OCI-LY7 (cell line): ENCODE results near the gene SERINC2. TPM values are rescaled to one million over a fixed set of nuclear protein-coding genes. Genes with fewer than 3 reads are reported as not detected.

Experiments
- BruUV-seq: library from RNA; stranded (reverse); fragments of 400-500 nt; replicated peaks from 2 replicates; lab custom pipeline; 2021; lab: Mats Ljungman, UMichigan
- CTCF ChIA-PET: fragments of 300-600 bp; sonication (Branson Sonifier 250); formaldehyde crosslinking; loops from one replicate; lab custom pipeline; 2022; ENCODE audit warnings: antibody characterized with exemption; ENCODE audit not compliant: unreplicated experiment; lab: Charles Lee
- POLR2A ChIA-PET: fragments of 300-600 bp; sonication (Branson Sonifier 250); formaldehyde crosslinking; loops from one replicate; lab custom pipeline; 2022; ENCODE audit warnings: antibody characterized with exemption; lab: Charles Lee
- DNase-seq: peaks from one replicate; pipeline ENCODE4 v3.0.0-alpha.2; 2015; ENCODE audit warnings: low spot score
- H2AFZ ChIP-seq: fragments of 200-600 bp; sonication (generic), shearing (Covaris generic); 2 replicates; pipeline ENCODE4 v1.6.1; 2014; ENCODE audit warnings: mild to moderate bottlenecking, antibody characterized with exemption, low read length, moderate library complexity
- H3K27ac ChIP-seq: fragments of 200-600 bp; sonication (generic); 2 replicates; pipeline ENCODE4 v1.5.1; 2014; ENCODE audit warnings: mixed run types, low read depth, mild to moderate bottlenecking, moderate library complexity, low read length, inconsistent platforms; ENCODE audit not compliant: poor library complexity, severe bottlenecking
- H3K36me3 ChIP-seq: fragments of 200-600 bp; sonication (generic); 2 replicates; pipeline ENCODE4 v1.6.1; 2014; ENCODE audit warnings: mild to moderate bottlenecking, antibody characterized with exemption, low read length, moderate library complexity, mixed read lengths; ENCODE audit not compliant: insufficient read depth
- H3K4me1 ChIP-seq: fragments of 200-600 bp; sonication (generic); 2 replicates; pipeline ENCODE4 v1.5.1; 2014; ENCODE audit warnings: mild to moderate bottlenecking, low read length; ENCODE audit not compliant: insufficient read depth, poor library complexity, severe bottlenecking
- H3K4me2 ChIP-seq: fragments of 200-600 bp; sonication (generic); 2 replicates; pipeline ENCODE4 v1.6.1; 2014; ENCODE audit warnings: mild to moderate bottlenecking, low read length
- H3K4me3 ChIP-seq: fragments of 200-600 bp; sonication (generic); 2 replicates; pipeline ENCODE4 v1.5.1; 2014; ENCODE audit warnings: mild to moderate bottlenecking, low read depth, low read length; ENCODE audit not compliant: poor library complexity, severe bottlenecking
- H3K79me2 ChIP-seq: fragments of 200-600 bp; sonication (generic); 2 replicates; pipeline ENCODE4 v1.6.1; 2016; ENCODE audit warnings: low read depth, mild to moderate bottlenecking, low read length, moderate library complexity, mixed read lengths; ENCODE audit not compliant: insufficient read depth
- H3K9me2 ChIP-seq: fragments of 200-600 bp; sonication (generic); 2 replicates; pipeline ENCODE4 v1.6.1; 2016; ENCODE audit warnings: mild to moderate bottlenecking, low read length, mixed read lengths; ENCODE audit not compliant: insufficient read depth
- H3K9me3 ChIP-seq: fragments of 200-600 bp; sonication (generic); 2 replicates; pipeline ENCODE4 v1.6.1; 2014; ENCODE audit warnings: mild to moderate bottlenecking, mixed run types, low read length, mixed read lengths
- H4K20me1 ChIP-seq: fragments of 200-600 bp; sonication (generic); 2 replicates; pipeline ENCODE4 v1.6.1; 2014; ENCODE audit warnings: mild to moderate bottlenecking, antibody characterized with exemption, low read length, moderate library complexity, mixed read lengths; ENCODE audit not compliant: insufficient read depth
- CTCF ChIP-seq: fragments of 200-600 bp; sonication (generic); conservative IDR thresholded peaks from 2 replicates; pipeline ENCODE4 v1.5.1; 2014; ENCODE audit warnings: mild to moderate bottlenecking, antibody characterized with exemption, low read length, moderate library complexity, mixed read lengths
- EZH2phosphoT487 ChIP-seq: fragments of 200-600 bp; sonication (generic); IDR thresholded peaks from 2 replicates; pipeline ENCODE4 v1.6.1; 2018; ENCODE audit warnings: low read depth, borderline replicate concordance, mild to moderate bottlenecking, mixed run types, antibody characterized with exemption, low read length, moderate library complexity, mixed read lengths
- intact Hi-C: fragments of 100-400 bp; cut with micrococcal nuclease; formaldehyde crosslinking; loops from one replicate; pipeline ENCODE4 v1.10.0; 2022; ENCODE audit not compliant: unreplicated experiment
- total RNA-seq, 2 experiments: library from RNA; depleted of rRNA in 1 of 2; stranded (reverse); fragments of >200 nt in 1 of 2; shearing (Covaris generic) in 1 of 2; gene quantifications; 2 replicates each; pipeline ENCODE4 v1.2.3, GENCODE V29; 2014 to 2022

SERINC2 gene
- total RNA-seq, 2 experiments from 2014 or later, result 3.5 to 11.1 TPM

GRCh38 chr1:31401241-31401640 is 11.8 kb upstream of the SERINC2 start:
- H3K4me3 ChIP-seq, result no peak overlapping the region
- H3K27ac ChIP-seq, result no peak overlapping the region
- no peaks in the 10 kb centered on the region for H3K4me1 ChIP-seq
- H3K79me2 ChIP-seq, result no peaks in the 10 kb centered on the region
- BruUV-seq, result no TSS peak
- H3K9me2 ChIP-seq, result no peaks in the 10 kb centered on the region
- no peak overlapping the region for H3K4me2 ChIP-seq
- H3K9me3 ChIP-seq, result no peaks in the 10 kb centered on the region
- ChIA-PET CTCF (no interaction called here), POLR2A (no interaction called here)
- intact Hi-C loops, result no loop called here
- no peaks in the 10 kb centered on the region for H3K36me3 ChIP-seq
- TF ChIP-seq EZH2phosphoT487 (no peak), CTCF (no peak)
- DNase-seq, result no peak
- no peaks in the 10 kb centered on the region for H4K20me1 ChIP-seq
- H2AFZ ChIP-seq, result no peak overlapping the region

GRCh38 chr1:31405578-31406245 is 7.3 kb upstream of the SERINC2 start:
- POLR2A ChIA-PET, result no interaction called here

More at GRCh38 chr1:31405578-31406245, 7.3 kb upstream of the SERINC2 start:
- no peak overlapping the region for H3K27ac ChIP-seq
- H3K79me2 ChIP-seq, result no peaks in the 10 kb centered on the region
- no peaks in the 10 kb centered on the region for H3K4me1 ChIP-seq
- H3K9me3 ChIP-seq, result no peaks in the 10 kb centered on the region
- H3K4me3 ChIP-seq, result no peak overlapping the region
- no peak overlapping the region for H3K4me2 ChIP-seq
- intact Hi-C loops, result no loop called here
- DNase-seq, result no peak
- H3K36me3 ChIP-seq, result no peaks in the 10 kb centered on the region
- H3K9me2 ChIP-seq, result no peaks in the 10 kb centered on the region
- no peak overlapping the region for H2AFZ ChIP-seq
- CTCF ChIA-PET, result no interaction called here
- TF ChIP-seq CTCF, result no peak
- TF ChIP-seq EZH2phosphoT487, result no peak
- H4K20me1 ChIP-seq, result no peaks in the 10 kb centered on the region
- BruUV-seq, result no TSS peak
